Left lung (tissue), 10 donors: ENCODE measurements around the gene KRT40. TPM values are rescaled to one million over a fixed set of nuclear protein-coding genes. Genes with fewer than 3 reads are reported as not detected.

Experiments
- ATAC-seq: fragments of 200-7000 bp; cut with Tn5 transposase; one replicate; pipeline ENCODE4 v1.9.1; 2020; ENCODE audit warnings: moderate library complexity
- DNase-seq, 4 donors: peaks; one replicate each; pipeline ENCODE4 v3.0.0-alpha.2; 2013 to 2020
- H3K27ac ChIP-seq, 2 donors: fragments of 200-600 bp; sonication (generic) in 1 of 2; one replicate each; pipeline versions ENCODE4 v1.5.0 to v1.8.0; 2020 to 2021
- H3K27me3 ChIP-seq, 2 donors: fragments of 200-600 bp; sonication (generic) in 1 of 2; one replicate each; pipeline versions ENCODE4 v1.5.0 to v1.8.0; 2020 to 2021
- H3K36me3 ChIP-seq, 2 donors: fragments of 200-600 bp; sonication (generic) in 1 of 2; one replicate each; pipeline versions ENCODE4 v1.5.0 to v1.8.0; 2020 to 2021
- H3K4me1 ChIP-seq, 2 donors: fragments of 200-600 bp; one replicate each; pipeline ENCODE4 v1.8.0; 2021
- H3K4me3 ChIP-seq, 2 donors: fragments of 200-600 bp; sonication (generic) in 1 of 2; one replicate each; pipeline versions ENCODE4 v1.5.0 to v1.8.0; 2020 to 2021; ENCODE audit warnings: mild to moderate bottlenecking in 1 of 2
- H3K9me3 ChIP-seq, 2 donors: fragments of 200-600 bp; sonication (generic) in 1 of 2; one replicate each; pipeline versions ENCODE4 v1.5.0 to v1.8.0; 2020 to 2021
- CTCF ChIP-seq, 2 donors: fragments of 200-600 bp; sonication (generic) in 1 of 2; IDR thresholded peaks; one replicate each; pipeline versions ENCODE4 v1.5.0 to v1.8.0; 2021; ENCODE audit warnings: antibody characterized with exemption in 2 of 2
- intact Hi-C, 2 donors: fragments of 100-400 bp; cut with DNase I; formaldehyde crosslinking; loops; one replicate each; pipeline versions ENCODE4 v1.11.2 to v1.14.2; 2022
- polyA plus RNA-seq, 6 donors: library from polyadenylated mRNA; unstranded; fragments of 120-200 nt; gene quantifications; one replicate each; pipeline ENCODE4 v1.2.1, GENCODE V29; 2013; ENCODE audit not compliant: insufficient read length in 6 of 6
- total RNA-seq, 2 donors: library from RNA; stranded (reverse); fragmentation: NEBNext Ultra II Directional; extraction: Animal tissue kit (Norgen Biotek cat#: 25700); gene quantifications; one replicate each; pipeline ENCODE4 v1.2.1, GENCODE V29; 2021
- donor health status: DM: no; HTN: yes; CAD: no.
- donor health status: DM: no; HTN: no; CAD: no.

KRT40 gene
- total and polyA plus RNA-seq, 8 donors, result not detected

DNA sequence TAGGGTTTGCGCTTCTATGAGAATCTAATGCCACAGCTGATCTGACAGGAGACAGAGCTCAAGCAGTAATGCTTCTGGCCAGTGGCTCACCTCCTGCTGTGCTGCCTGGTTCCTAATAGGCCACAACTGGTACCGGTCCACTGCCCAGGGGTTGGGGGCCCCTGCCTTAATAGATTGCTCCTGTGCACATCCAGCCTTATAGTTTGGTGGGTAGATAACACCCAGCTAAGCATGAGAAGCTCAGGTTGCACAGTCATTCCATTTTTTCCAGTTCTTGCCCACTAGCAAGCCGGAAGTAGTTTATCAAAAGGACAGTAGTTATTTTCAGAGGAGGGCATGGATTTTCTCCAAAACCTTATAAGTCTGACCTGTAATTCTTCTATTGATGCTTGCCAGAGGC lies 35.3 kb upstream of the KRT40 start:
- Histone ChIP-seq H3K4me1 (no peaks in the 10 kb centered on the region), H3K27ac (no peak overlapping the region), H3K27me3 (no peaks in the 10 kb centered on the region), H3K4me3 (no peak overlapping the region), H3K9me3 (no peaks in the 10 kb centered on the region), H3K36me3 (no peaks in the 10 kb centered on the region)
- intact Hi-C loops, result no loop called here
- no peak for TF ChIP-seq CTCF (IDR thresholded peaks at IDR 0.05)
- DNase-seq (no peak), ATAC-seq (no peak)

DNA sequence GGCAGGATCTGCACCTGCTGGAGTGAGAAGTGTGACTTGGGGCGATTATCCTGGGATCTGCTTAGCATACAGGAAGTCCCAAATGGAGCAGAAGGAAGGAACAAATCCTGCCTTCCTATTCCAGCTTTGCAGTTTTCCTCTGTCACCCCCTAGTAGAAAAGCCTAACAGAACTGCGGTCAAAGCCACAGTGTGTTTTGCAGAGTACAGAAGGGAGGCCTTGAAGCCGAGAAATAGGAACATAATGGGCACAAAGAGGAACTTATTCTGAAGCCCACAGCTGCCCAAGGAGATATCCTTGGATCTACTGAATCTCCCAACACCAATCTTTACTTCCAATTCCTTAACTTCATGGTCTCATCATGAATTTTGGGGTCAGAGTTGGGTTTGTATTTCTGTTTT lies 34.4 kb upstream of the KRT40 start:
- H3K27ac ChIP-seq, result no peak overlapping the region
- no peaks in the 10 kb centered on the region for H3K4me1 ChIP-seq
- H3K9me3 ChIP-seq, result no peaks in the 10 kb centered on the region
- no peaks in the 10 kb centered on the region for H3K27me3 ChIP-seq
- ATAC-seq (no peak), DNase-seq (no peak)
- no peak overlapping the region for H3K4me3 ChIP-seq
- intact Hi-C loops, result no loop called here
- TF ChIP-seq CTCF (IDR thresholded peaks at IDR 0.05), result no peak
- H3K36me3 ChIP-seq, result no peaks in the 10 kb centered on the region

- Histone ChIP-seq H3K4me1 (no peaks in the 10 kb centered on the region), H3K9me3 (no peaks in the 10 kb centered on the region), H3K27me3 (no peaks in the 10 kb centered on the region), H3K27ac (no peak overlapping the region), H3K4me3 (no peak overlapping the region), H3K36me3 (no peaks in the 10 kb centered on the region)
- ATAC-seq (no peak), DNase-seq (no peak)
- intact Hi-C loops, result no loop called here
- no peak for TF ChIP-seq CTCF (IDR thresholded peaks at IDR 0.05)
Measured at GRCh38 chr17:41016578-41017215, 32.6 kb upstream of the KRT40 start.

- Histone ChIP-seq H3K27me3 (no peaks in the 10 kb centered on the region), H3K9me3 (no peaks in the 10 kb centered on the region), H3K4me3 (no peak overlapping the region), H3K4me1 (no peaks in the 10 kb centered on the region), H3K36me3 (no peaks in the 10 kb centered on the region), H3K27ac (no peak overlapping the region)
- no peak for TF ChIP-seq CTCF (IDR thresholded peaks at IDR 0.05)
- intact Hi-C loops, result no loop called here
- ATAC-seq (no peak), DNase-seq (no peak)
Measured at GRCh38 chr17:41015454-41015853, 31.3 kb upstream of the KRT40 start.

DNA sequence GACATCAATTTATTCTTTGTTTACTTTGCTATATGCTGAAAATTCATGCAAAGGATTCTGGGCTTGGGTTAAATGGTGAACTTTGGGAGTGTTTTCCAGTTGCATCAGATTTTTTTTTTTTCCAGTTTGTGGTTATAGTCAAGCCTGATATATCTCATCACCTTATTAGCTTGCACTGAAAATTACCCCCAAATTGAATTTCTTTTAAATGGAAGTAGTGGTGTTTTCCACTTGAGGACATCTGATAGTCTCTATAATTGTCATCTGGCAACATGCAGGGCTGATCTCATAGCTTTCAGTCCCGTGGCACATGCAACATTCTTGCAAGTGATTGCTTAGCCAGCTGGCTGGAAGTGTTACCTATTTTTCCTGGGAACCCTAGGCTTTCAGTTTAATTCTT lies 29.5 kb upstream of the KRT40 start:
- Histone ChIP-seq H3K27me3 (no peaks in the 10 kb centered on the region), H3K4me1 (no peaks in the 10 kb centered on the region), H3K4me3 (no peak overlapping the region), H3K9me3 (no peaks in the 10 kb centered on the region), H3K36me3 (no peaks in the 10 kb centered on the region), H3K27ac (no peak overlapping the region)
- intact Hi-C loops, result no loop called here
- ATAC-seq, result no peak
- no peak for TF ChIP-seq CTCF (IDR thresholded peaks at IDR 0.05)
- DNase-seq, result no peak
